Bronchial epithelial cell (primary cell): ENCODE data around the gene SRSF2. TPM values are rescaled to one million over a fixed set of nuclear protein-coding genes. Genes with fewer than 3 reads are reported as not detected.
"Not testable (repeated sequence)": the region's sequence is repeated elsewhere in the genome, so short reads cannot be mapped to it uniquely, and the experiment has no call there.

Experiments used
- DNase-seq: peaks from one replicate; pipeline ENCODE4 v3.0.0-alpha.2; 2010; ENCODE audit warnings: low read depth
- FAIRE-seq: peaks from 2 replicates; lab custom pipeline; 2011; peaks lifted over from hg19 to GRCh38; lab: Jason Lieb, UNC
- H3K27me3 ChIP-seq: 2 replicates; pipeline ENCODE4 v1.5.1; 2011; ENCODE audit warnings: low read length; ENCODE audit not compliant: control insufficient read depth, insufficient read depth
- H3K36me3 ChIP-seq: 2 replicates; pipeline ENCODE4 v1.5.1; 2011; ENCODE audit warnings: low read length; ENCODE audit not compliant: control insufficient read depth, insufficient read depth
- H3K4me3 ChIP-seq: 2 replicates; pipeline ENCODE4 v1.5.1; 2011; ENCODE audit warnings: mild to moderate bottlenecking, low read depth, low read length, control low read depth
- CTCF ChIP-seq: IDR thresholded peaks from 2 replicates; pipeline ENCODE4 v1.5.1; 2011; ENCODE audit warnings: mild to moderate bottlenecking, moderate library complexity, low read length, control low read depth, inconsistent platforms; ENCODE audit not compliant: insufficient read depth, severe bottlenecking
- total RNA-seq: library from RNA; depleted of rRNA; stranded (reverse); fragments of >200 nt; gene quantifications from 2 replicates; pipeline ENCODE4 v1.2.1, GENCODE V29; 2014

SRSF2 gene
- total RNA-seq, 1 donor from 2014 or later: 57.9 TPM

GRCh38 chr17:76727745-76728456 is 9.2 kb downstream of the SRSF2 start:
- Histone ChIP-seq H3K4me3 (peak overlapping the region; percentile 98), H3K27me3 (no peaks in the 10 kb centered on the region), H3K36me3 (peaks cover 9% of the 10 kb centered on the region)
- DNase-seq: no peak
- FAIRE-seq: no peak
- no peak for TF ChIP-seq CTCF

- TF ChIP-seq CTCF: peak; percentile 87
- no peaks in the 10 kb centered on the region for H3K27me3 ChIP-seq
- no peak for FAIRE-seq
- peak; percentile 48 for DNase-seq
- H3K36me3 ChIP-seq: peaks cover 12% of the 10 kb centered on the region
- peak within 1 kb of the TSS; percentile 98 for H3K4me3 ChIP-seq
These were observed 10.1 kb downstream of the SRSF2 start, which contains the start of gene METTL23 for GRCh38 chr17:76726776-76727718. METTL23 (plus strand) TSS chr17:76726839; CDS start chr17:76729711, 2,872 bp downstream.

GRCh38 chr17:76726231-76726775 is 10.8 kb downstream of the SRSF2 start, which contains the start of gene JMJD6:
JMJD6 (minus strand) TSS chr17:76726606; CDS start chr17:76726475, 131 bp downstream.
- DNase-seq (peak; percentile 86), FAIRE-seq (no peak)
- Histone ChIP-seq H3K36me3 (peaks cover 14% of the 10 kb centered on the region), H3K4me3 (peak within 1 kb of the TSS; percentile 98), H3K27me3 (no peaks in the 10 kb centered on the region)
- TF ChIP-seq CTCF: no peak

GRCh38 chr17:76725580-76726230 is 11.4 kb downstream of the SRSF2 start:
- peaks cover 14% of the 10 kb centered on the region for H3K36me3 ChIP-seq
- no peaks in the 10 kb centered on the region for H3K27me3 ChIP-seq
- FAIRE-seq (no peak), DNase-seq (no peak)
- peak overlapping the region; percentile 98 for H3K4me3 ChIP-seq
- TF ChIP-seq CTCF: no peak

- DNase-seq (no peak), FAIRE-seq (no peak)
- peaks cover 24% of the 10 kb centered on the region for H3K36me3 ChIP-seq
These were observed 13.3 kb downstream of the SRSF2 start for GRCh38 chr17:76723812-76724211.

GRCh38 chr17:76722977-76723376 is 14.2 kb downstream of the SRSF2 start:
- FAIRE-seq, H3K27me3 ChIP-seq, H3K4me3 ChIP-seq, DNase-seq: not testable (repeated sequence)
- H3K36me3 ChIP-seq: peaks cover 29% of the 10 kb centered on the region

More at GRCh38 chr17:76723812-76724211, 13.3 kb downstream of the SRSF2 start:
- TF ChIP-seq CTCF: no peak
- Histone ChIP-seq H3K27me3 (no peaks in the 10 kb centered on the region), H3K4me3 (no peak overlapping the region)
